Measurements from ENCODE around the gene TMEM176B.
A peak's percentile ranks its signal among the peaks of the same experiment; 100 is the strongest.

The TMEM176B gene

GRCh38 chr7:150801242-150801945 is 1.2 kb upstream of the TMEM176B start:
- no peak for DNase-seq (ENCODE audit: low read depth)
- H3K4me3 ChIP-seq (ENCODE audit: control insufficient read depth, low read depth, low read length): peak overlapping the region; percentile 37
- no peak for TF ChIP-seq CTCF (conservative IDR thresholded peaks at IDR 0.05; ENCODE audit: control insufficient read depth, insufficient read depth, low read depth, low read length)

GRCh38 chr7:150800581-150801241 is 547 bp upstream of the TMEM176B start, which contains the start of gene TMEM176A:
Gene TMEM176A, plus strand, starts transcription at chr7:150800769. Its CDS starts 782 bp downstream, at chr7:150801551.
- TF ChIP-seq CTCF (conservative IDR thresholded peaks at IDR 0.05; ENCODE audit: control insufficient read depth, insufficient read depth, low read depth, low read length): no peak
- DNase-seq (ENCODE audit: low read depth): no peak
- H3K4me3 ChIP-seq (ENCODE audit: control insufficient read depth, low read depth, low read length): peak within 1 kb of the TSS; percentile 41

GRCh38 chr7:150799156-150799555 is 1.0 kb downstream of the TMEM176B start:
- peak overlapping the region; percentile 41 for H3K4me3 ChIP-seq (ENCODE audit: control insufficient read depth, low read depth, low read length)
- no peak for DNase-seq (ENCODE audit: low read depth)
- no peak for TF ChIP-seq CTCF (conservative IDR thresholded peaks at IDR 0.05; ENCODE audit: control insufficient read depth, insufficient read depth, low read depth, low read length)

GRCh38 chr7:150797661-150798060 is 2.5 kb downstream of the TMEM176B start:
- DNase-seq (ENCODE audit: low read depth): no peak
- no peak for TF ChIP-seq CTCF (conservative IDR thresholded peaks at IDR 0.05; ENCODE audit: control insufficient read depth, insufficient read depth, low read depth, low read length)
- H3K4me3 ChIP-seq (ENCODE audit: control insufficient read depth, low read depth, low read length): no peak overlapping the region

- DNase-seq (ENCODE audit: low read depth): peak; percentile 62
- no peak overlapping the region for H3K4me3 ChIP-seq (ENCODE audit: control insufficient read depth, low read depth, low read length)
- TF ChIP-seq CTCF (conservative IDR thresholded peaks at IDR 0.05; ENCODE audit: control insufficient read depth, insufficient read depth, low read depth, low read length): no peak
Observed at GRCh38 chr7:150793569-150794238, 6.5 kb downstream of the TMEM176B start.

GRCh38 chr7:150791746-150792452 is 8.3 kb downstream of the TMEM176B start:
- no peak for DNase-seq (ENCODE audit: low read depth)
- no peak for TF ChIP-seq CTCF (conservative IDR thresholded peaks at IDR 0.05; ENCODE audit: control insufficient read depth, insufficient read depth, low read depth, low read length)
- no peak overlapping the region for H3K4me3 ChIP-seq (ENCODE audit: control insufficient read depth, low read depth, low read length)

Measured in fibroblast of mammary gland (primary cell).